Suprapubic skin (tissue), 4 donors: Measurements from ENCODE around the gene GRIN1.

Source experiments
- POLR2A ChIP-seq, 2 donors: fragments of 450-650 bp; IDR thresholded peaks; one replicate each; pipeline ENCODE4 v1.6.1; 2017; ENCODE audit warnings: antibody characterized with exemption in 2 of 2, mild to moderate bottlenecking in 2 of 2, moderate library complexity in 2 of 2
- POLR2AphosphoS5 ChIP-seq, 3 donors: sonication (generic); formaldehyde crosslinking; IDR thresholded peaks; one replicate each; pipeline ENCODE4 v1.6.1; 2017; ENCODE audit warnings: antibody characterized with exemption in 3 of 3
- TF ChIP-seq, protein P1 (sequence below), 2 donors: fragments of 200-600 bp in 1 of 2; fragments of 450-650 bp in 1 of 2; sonication (generic) in 1 of 2; IDR thresholded peaks; one replicate each; pipeline ENCODE4 v1.5.1; 2016 to 2019; ENCODE audit warnings: antibody characterized with exemption in 2 of 2, mild to moderate bottlenecking in 1 of 2, moderate library complexity in 1 of 2

DNA sequence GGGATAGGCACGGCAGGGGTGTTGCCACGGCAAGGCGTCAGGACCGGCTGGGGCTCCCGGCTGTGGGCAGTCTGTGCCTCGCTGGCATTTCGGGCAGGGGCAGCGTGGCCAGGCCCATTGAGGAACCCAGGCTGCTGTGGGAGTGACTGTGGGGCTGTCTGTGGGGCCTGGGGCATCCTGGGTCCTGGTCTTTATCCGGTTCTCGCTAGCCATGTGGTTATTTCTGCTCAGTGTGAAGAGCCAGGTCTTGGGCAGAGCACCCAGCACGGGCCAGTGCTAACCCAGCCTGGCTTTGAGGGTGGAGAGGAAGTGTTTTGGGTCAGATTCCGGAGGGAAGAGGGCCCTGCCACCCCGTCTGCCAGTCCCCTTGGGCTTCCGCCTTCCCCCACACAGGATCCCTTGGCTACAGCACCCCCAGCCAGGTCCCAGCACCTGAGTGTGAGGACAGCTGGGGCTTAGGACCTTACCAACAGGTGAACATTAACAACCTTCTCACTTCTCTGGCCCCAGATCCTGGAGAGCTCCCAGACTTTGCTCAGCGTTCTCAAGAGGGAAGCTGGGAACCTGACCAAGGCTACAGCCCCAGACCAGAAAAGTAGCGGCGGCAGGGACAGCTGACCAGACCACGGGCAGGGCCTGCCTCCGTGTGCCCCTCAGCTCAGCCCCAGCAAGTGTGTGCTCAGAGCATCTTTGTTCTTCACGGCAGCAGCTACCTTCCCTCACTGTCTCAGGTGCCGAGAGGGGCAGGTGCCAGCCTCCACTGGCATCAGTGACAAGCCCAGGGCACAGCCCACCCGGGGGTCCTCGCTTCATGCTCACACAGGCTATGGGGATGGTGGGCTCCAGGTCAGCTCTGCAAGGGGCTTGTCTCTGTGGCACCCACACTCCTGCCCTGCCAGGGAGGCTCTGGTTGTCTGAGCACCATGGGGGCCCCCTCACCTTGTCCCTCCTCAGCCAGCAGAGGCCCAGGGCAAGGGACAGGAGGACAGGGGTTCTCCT is 50.6 kb downstream of the GRIN1 start:
- TF ChIP-seq POLR2A (IDR thresholded peaks at IDR 0.05) (no peak), POLR2AphosphoS5 (IDR thresholded peaks at IDR 0.05) (peak in 1 of 3 donors; percentile 4)
- TF ChIP-seq, protein P1, sequence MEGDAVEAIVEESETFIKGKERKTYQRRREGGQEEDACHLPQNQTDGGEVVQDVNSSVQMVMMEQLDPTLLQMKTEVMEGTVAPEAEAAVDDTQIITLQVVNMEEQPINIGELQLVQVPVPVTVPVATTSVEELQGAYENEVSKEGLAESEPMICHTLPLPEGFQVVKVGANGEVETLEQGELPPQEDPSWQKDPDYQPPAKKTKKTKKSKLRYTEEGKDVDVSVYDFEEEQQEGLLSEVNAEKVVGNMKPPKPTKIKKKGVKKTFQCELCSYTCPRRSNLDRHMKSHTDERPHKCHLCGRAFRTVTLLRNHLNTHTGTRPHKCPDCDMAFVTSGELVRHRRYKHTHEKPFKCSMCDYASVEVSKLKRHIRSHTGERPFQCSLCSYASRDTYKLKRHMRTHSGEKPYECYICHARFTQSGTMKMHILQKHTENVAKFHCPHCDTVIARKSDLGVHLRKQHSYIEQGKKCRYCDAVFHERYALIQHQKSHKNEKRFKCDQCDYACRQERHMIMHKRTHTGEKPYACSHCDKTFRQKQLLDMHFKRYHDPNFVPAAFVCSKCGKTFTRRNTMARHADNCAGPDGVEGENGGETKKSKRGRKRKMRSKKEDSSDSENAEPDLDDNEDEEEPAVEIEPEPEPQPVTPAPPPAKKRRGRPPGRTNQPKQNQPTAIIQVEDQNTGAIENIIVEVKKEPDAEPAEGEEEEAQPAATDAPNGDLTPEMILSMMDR (IDR thresholded peaks at IDR 0.05): no peak
